Mucosa of rectum (tissue), 2 donors: ENCODE measurements around the gene ANKRD45.
"Not testable (repeated sequence)": the region's sequence is repeated elsewhere in the genome, so short reads cannot be mapped to it uniquely, and the experiment has no call there.

Source experiments
- H3K27ac ChIP-seq, 2 donors: one replicate each; pipeline ENCODE4 v1.7.0; 2013; ENCODE audit warnings: inconsistent platforms in 2 of 2, low read depth in 2 of 2, low read length in 2 of 2
- H3K27me3 ChIP-seq, 2 donors: one replicate each; pipeline ENCODE4 v1.7.0; 2013; ENCODE audit warnings: low read length in 2 of 2; ENCODE audit not compliant: control insufficient read depth in 2 of 2, insufficient read depth in 2 of 2
- H3K36me3 ChIP-seq, 2 donors: one replicate each; pipeline ENCODE4 v1.7.0; 2013; ENCODE audit warnings: low read length in 2 of 2; ENCODE audit not compliant: control insufficient read depth in 2 of 2, insufficient read depth in 2 of 2
- H3K4me1 ChIP-seq, 2 donors: one replicate each; pipeline ENCODE4 v1.7.0; 2013; ENCODE audit warnings: low read length in 2 of 2, mild to moderate bottlenecking in 1 of 2; ENCODE audit not compliant: control insufficient read depth in 2 of 2, insufficient read depth in 2 of 2
- H3K4me3 ChIP-seq, 2 donors: one replicate each; pipeline ENCODE4 v1.7.0; 2013; ENCODE audit warnings: low read length in 2 of 2
- H3K9ac ChIP-seq, 2 donors: one replicate each; pipeline ENCODE4 v1.7.0; 2013; ENCODE audit warnings: low read length in 2 of 2, low read depth in 1 of 2, mild to moderate bottlenecking in 1 of 2
- H3K9me3 ChIP-seq, 2 donors: one replicate each; pipeline ENCODE4 v1.7.0; 2013; ENCODE audit warnings: low read length in 2 of 2; ENCODE audit not compliant: control insufficient read depth in 2 of 2
- donor health status: healthy.
- donor health status: Normal muscosa, but diverticular disease.

The ANKRD45 gene

DNA sequence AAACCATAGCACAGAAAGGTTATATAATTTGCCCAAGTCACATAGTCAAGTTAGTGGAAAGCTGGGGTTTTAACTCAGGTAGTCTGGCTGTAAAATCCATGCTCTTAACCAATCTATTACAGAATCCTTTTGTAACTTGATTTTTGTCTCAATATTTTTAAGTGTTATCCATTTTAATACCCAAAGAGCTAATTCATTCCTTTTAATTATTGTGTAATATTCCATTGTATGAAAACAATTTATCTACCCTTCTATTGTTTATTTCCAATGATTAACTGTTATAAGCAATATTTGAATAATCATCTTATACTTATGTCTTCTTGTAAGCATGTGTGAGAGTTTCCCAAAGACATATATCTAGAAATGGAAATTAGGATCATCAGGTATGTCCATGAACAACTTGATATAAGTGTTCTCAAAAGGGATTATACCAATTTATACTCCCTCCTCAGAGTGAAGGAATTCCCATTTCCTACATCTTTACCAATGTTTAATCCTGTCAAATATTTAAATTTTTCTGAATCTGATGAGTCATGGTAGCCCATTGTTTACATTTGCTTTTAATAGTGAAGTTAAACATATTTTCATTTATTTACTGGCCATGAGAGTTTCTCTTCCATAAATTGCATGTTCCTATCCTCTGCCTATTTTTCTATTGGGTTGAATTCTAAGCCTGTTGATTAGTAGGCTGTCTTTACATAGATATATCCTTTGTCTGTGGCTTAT lies 20.6 kb downstream of the ANKRD45 start:
- no peaks in the 10 kb centered on the region for H3K9me3 ChIP-seq
- no peak overlapping the region for H3K4me3 ChIP-seq
- H3K4me1 ChIP-seq: no peaks in the 10 kb centered on the region
- H3K27ac ChIP-seq: no peak overlapping the region
- H3K9ac ChIP-seq: no peak overlapping the region
- no peaks in the 10 kb centered on the region for H3K27me3 ChIP-seq
- H3K36me3 ChIP-seq: no peaks in the 10 kb centered on the region

DNA sequence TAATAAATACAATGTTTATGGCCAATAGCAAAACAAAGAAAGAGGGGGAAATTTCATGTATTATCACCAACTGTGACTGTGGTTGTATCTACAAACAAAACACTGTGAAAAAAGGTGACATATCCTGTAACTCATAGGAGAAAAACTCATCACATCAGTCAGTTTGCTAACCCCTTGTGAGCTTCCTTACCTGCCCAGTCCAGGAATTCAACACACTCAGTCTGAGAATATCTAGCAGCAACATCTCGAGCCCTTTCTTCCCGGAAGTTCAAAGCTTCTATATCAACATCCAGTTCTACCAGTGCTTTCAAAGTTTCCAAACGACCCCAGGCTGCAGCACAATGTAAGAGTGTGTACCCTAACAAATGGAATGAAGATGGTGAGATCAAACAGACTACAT lies 23.0 kb downstream of the ANKRD45 start:
- no peaks in the 10 kb centered on the region for H3K27me3 ChIP-seq

DNA sequence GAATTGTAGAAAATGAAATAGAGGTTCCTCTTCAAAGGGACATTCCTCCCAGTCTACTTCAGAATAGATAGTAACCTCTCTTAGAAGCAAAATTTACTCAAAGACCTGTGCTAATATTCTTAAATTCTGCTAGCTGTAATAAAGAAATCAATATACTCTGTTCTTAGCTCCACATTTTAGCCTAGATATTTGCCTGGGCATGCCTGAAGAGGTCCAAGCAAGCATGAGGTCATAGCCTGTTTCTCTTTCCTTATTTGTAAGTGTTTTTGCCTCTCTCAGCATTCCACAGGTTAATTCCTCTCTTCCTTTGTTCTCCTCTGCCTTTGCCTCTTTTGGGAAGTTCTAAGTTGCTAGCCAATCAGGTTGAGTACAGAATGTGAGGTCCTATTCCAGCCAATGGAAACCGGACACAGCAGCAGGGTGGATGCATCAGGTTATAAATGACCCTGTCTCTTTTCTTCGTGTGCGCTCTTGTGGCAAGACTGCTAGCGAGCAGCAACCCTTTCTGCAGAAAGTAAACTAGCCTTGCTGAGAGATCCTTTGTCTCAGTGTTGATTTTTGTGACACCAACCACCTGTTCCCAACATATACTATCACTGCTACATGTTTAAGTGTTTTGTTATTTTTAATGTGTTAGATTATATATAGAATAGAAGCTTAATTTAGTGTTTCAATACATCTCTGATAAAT lies 27.1 kb downstream of the ANKRD45 start:
- not testable (repeated sequence) for H3K36me3 ChIP-seq, H3K9ac ChIP-seq, H3K27ac ChIP-seq, H3K9me3 ChIP-seq, H3K4me3 ChIP-seq, H3K27me3 ChIP-seq, H3K4me1 ChIP-seq

More for the DNA sequence above, 23.0 kb downstream of the ANKRD45 start:
- no peaks in the 10 kb centered on the region for H3K4me1 ChIP-seq
- no peak overlapping the region for H3K9ac ChIP-seq
- H3K9me3 ChIP-seq: no peaks in the 10 kb centered on the region
- no peak overlapping the region for H3K27ac ChIP-seq
- no peaks in the 10 kb centered on the region for H3K36me3 ChIP-seq
- no peak overlapping the region for H3K4me3 ChIP-seq

GRCh38 chr1:173639102-173639501 lies 30.5 kb downstream of the ANKRD45 start:
- Histone ChIP-seq H3K27ac (no peak overlapping the region), H3K9me3 (no peaks in the 10 kb centered on the region), H3K4me3 (no peak overlapping the region), H3K36me3 (no peaks in the 10 kb centered on the region), H3K4me1 (no peaks in the 10 kb centered on the region), H3K27me3 (no peaks in the 10 kb centered on the region), H3K9ac (no peak overlapping the region)

- Histone ChIP-seq H3K4me3 (no peak overlapping the region), H3K9me3 (no peaks in the 10 kb centered on the region), H3K4me1 (no peaks in the 10 kb centered on the region), H3K9ac (no peak overlapping the region), H3K27me3 (no peaks in the 10 kb centered on the region), H3K36me3 (no peaks in the 10 kb centered on the region), H3K27ac (no peak overlapping the region)
Measured at GRCh38 chr1:173638043-173639021, 31.3 kb downstream of the ANKRD45 start.

- not testable (repeated sequence) for H3K9me3 ChIP-seq, H3K9ac ChIP-seq, H3K27ac ChIP-seq, H3K36me3 ChIP-seq, H3K4me3 ChIP-seq, H3K27me3 ChIP-seq, H3K4me1 ChIP-seq
Measured at GRCh38 chr1:173637236-173638042, 32.2 kb downstream of the ANKRD45 start.

GRCh38 chr1:173635116-173635515 lies 34.5 kb downstream of the ANKRD45 start, which contains the start of gene TEX50:
Gene TEX50 (plus strand): TSS chr1:173635338. CDS start chr1:173635522, 184 bp downstream.
- H3K9me3 ChIP-seq: no peaks in the 10 kb centered on the region
- no peaks in the 10 kb centered on the region for H3K27me3 ChIP-seq
- no peak within 1 kb of the TSS for H3K27ac ChIP-seq
- H3K36me3 ChIP-seq: no peaks in the 10 kb centered on the region
- no peak within 1 kb of the TSS for H3K4me3 ChIP-seq
- no peak within 1 kb of the TSS for H3K9ac ChIP-seq
- H3K4me1 ChIP-seq: no peaks in the 10 kb centered on the region

GRCh38 chr1:173628888-173629287 lies 40.8 kb downstream of the ANKRD45 start:
- Histone ChIP-seq H3K4me1 (no peaks in the 10 kb centered on the region), H3K9me3 (no peaks in the 10 kb centered on the region), H3K27ac (no peak overlapping the region), H3K36me3 (no peaks in the 10 kb centered on the region), H3K27me3 (no peaks in the 10 kb centered on the region), H3K4me3 (no peak overlapping the region), H3K9ac (no peak overlapping the region)

GRCh38 chr1:173627269-173627668 lies 42.4 kb downstream of the ANKRD45 start:
- no peaks in the 10 kb centered on the region for H3K27me3 ChIP-seq
- no peaks in the 10 kb centered on the region for H3K9me3 ChIP-seq
- no peaks in the 10 kb centered on the region for H3K4me1 ChIP-seq

More at GRCh38 chr1:173627269-173627668, 42.4 kb downstream of the ANKRD45 start:
- Histone ChIP-seq H3K36me3 (no peaks in the 10 kb centered on the region), H3K9ac (no peak overlapping the region), H3K27ac (no peak overlapping the region), H3K4me3 (no peak overlapping the region)
